Raji (cell line): ENCODE data around the gene TOMM22.

Source experiments
- POLR2A ChIP-seq: IDR thresholded peaks from 2 replicates; pipeline ENCODE4 v1.6.1; 2011; ENCODE audit warnings: low read depth, low read length, control low read depth; ENCODE audit not compliant: insufficient read depth

TOMM22 gene

GRCh38 chr22:38706101-38706900 lies 24.5 kb downstream of the TOMM22 start:
- TF ChIP-seq POLR2A, result no peak

- no peak for TF ChIP-seq POLR2A
Observed at GRCh38 chr22:38706901-38707195, 25.1 kb downstream of the TOMM22 start.

GRCh38 chr22:38707346-38707745 lies 25.6 kb downstream of the TOMM22 start:
- no peak for TF ChIP-seq POLR2A

- TF ChIP-seq POLR2A, result no peak
Observed at GRCh38 chr22:38707984-38708383, 26.2 kb downstream of the TOMM22 start.

- TF ChIP-seq POLR2A, result no peak
Observed at GRCh38 chr22:38709306-38709705, 27.5 kb downstream of the TOMM22 start.

- no peak for TF ChIP-seq POLR2A
Observed at GRCh38 chr22:38710351-38710750, 28.6 kb downstream of the TOMM22 start.

- no peak for TF ChIP-seq POLR2A
Observed at GRCh38 chr22:38710866-38711265, 29.1 kb downstream of the TOMM22 start.

- no peak for TF ChIP-seq POLR2A
Observed at GRCh38 chr22:38712486-38713207, 30.9 kb downstream of the TOMM22 start.

- no peak for TF ChIP-seq POLR2A
Observed at GRCh38 chr22:38713921-38714320, 32.2 kb downstream of the TOMM22 start.

GRCh38 chr22:38715176-38715764 lies 33.5 kb downstream of the TOMM22 start:
- TF ChIP-seq POLR2A, result no peak

- no peak for TF ChIP-seq POLR2A
Observed at GRCh38 chr22:38715852-38716251, 34.1 kb downstream of the TOMM22 start.

- TF ChIP-seq POLR2A, result no peak
Observed at GRCh38 chr22:38716271-38716670, 34.5 kb downstream of the TOMM22 start.

GRCh38 chr22:38716826-38717225 lies 35.1 kb downstream of the TOMM22 start:
- no peak for TF ChIP-seq POLR2A

GRCh38 chr22:38717244-38717643 lies 35.5 kb downstream of the TOMM22 start:
- no peak for TF ChIP-seq POLR2A

GRCh38 chr22:38718414-38718813 lies 36.7 kb downstream of the TOMM22 start:
- no peak for TF ChIP-seq POLR2A

- TF ChIP-seq POLR2A, result no peak
Observed at GRCh38 chr22:38719196-38719595, 37.4 kb downstream of the TOMM22 start.
